Measurements from ENCODE around the gene AGXT2.
A peak's percentile ranks its signal among the peaks of the same experiment; 100 is the strongest.
"Not testable (repeated sequence)": the region's sequence is repeated elsewhere in the genome, so short reads cannot be mapped to it uniquely, and the experiment has no call there.

Gene AGXT2

DNA sequence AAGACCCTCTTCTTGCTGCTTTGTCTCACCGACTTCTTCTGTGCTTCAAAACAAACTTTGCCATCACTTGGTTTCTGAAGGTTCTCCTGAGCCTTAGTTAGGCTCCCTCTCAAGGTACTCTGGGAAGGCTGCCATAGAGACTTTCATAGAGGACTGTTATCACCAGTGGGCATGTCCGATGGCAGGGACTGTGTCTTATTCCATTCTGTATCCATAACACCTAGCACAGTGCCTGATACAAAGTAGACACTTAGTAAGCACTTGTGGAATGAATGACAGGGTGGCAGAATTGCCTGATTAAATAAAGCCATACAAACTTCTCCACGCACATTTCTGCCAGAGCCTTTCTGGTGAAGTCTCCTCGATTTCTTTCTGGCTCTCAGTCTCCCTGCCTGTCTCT lies 32.7 kb downstream of the AGXT2 start:
- no peak for DNase-seq (ENCODE audit: low spot score)
- FAIRE-seq, result no peak

DNA sequence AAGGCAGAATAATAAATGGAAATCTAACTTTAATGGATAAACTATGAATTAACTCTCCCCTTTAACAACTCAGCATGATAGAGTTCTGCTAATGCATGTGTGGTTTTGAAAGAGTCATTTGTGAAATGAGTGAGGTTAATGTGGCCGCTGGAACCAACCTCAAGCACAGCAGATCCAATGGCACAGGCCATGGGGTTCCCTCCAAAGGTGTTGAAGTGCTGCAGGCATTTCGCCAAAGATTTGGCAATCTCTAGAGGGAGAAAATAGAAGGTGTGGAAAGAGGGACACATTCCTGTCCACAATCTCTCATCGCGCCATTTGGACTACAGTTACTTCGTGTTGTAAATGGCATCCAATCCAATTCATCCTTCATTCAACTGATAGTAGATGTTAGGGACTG lies 35.0 kb downstream of the AGXT2 start:
- FAIRE-seq (peak; percentile 76), DNase-seq (ENCODE audit: low spot score) (no peak)

DNA sequence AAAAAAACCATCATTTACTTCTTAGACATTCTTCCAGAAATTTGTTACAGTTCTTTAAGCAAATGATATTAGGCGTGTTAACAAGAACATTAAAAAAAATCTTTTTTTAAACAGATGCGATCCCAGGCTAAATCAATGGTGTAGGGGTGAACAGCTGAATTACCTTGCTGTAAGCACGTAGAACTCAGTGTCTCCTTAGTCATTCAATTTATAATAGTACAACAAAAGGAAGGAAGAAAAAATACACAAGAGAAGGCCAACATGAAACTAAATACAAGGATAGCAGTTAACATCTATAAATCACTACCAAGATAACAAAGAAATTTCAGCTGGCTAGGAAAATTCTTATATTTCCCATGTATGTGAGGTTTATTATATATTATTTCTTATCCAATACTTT lies 35.4 kb downstream of the AGXT2 start:
- FAIRE-seq (no peak), DNase-seq (ENCODE audit: low spot score) (no peak)

DNA sequence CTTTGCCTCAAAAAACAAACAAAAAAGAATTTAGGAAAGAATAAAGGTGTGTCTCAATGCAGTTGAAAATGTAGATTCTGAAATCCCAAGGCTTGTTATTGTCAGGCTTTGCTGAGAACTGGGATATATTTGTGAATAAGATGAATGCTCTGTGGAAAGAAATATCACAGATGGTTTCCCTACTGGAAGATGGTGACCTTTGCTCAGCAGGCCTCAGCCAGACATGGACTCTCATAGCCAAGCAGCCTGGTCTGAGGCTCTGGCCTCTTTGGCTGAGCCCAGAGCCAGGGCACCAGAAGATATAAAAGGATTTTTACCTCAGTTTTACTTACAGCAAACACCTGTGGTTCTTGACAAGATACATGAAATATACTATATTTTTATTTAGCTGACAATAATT lies 37.1 kb downstream of the AGXT2 start:
- DNase-seq (ENCODE audit: low spot score) (no peak), FAIRE-seq (no peak)

DNA sequence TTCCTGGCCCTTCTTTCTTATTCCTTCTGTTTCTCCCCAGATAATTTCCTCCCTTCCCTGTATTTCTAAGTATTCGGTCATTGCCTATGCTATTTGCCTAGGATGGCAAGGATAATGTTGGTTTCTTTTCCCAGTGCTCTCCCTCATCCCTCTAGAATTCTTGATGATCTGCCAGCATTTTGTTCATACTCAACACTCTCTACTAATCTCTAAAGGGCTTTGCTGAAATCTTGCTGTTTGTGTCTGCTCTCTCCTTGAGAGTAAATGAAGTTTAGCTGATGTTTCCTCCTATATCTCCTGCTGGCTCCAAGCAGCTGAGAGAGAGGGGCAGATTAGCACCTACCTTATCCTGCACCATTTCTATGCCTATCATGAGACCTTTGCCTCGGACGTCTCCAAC lies 38.1 kb downstream of the AGXT2 start:
- FAIRE-seq (no peak), DNase-seq (ENCODE audit: low spot score) (no peak)

DNA sequence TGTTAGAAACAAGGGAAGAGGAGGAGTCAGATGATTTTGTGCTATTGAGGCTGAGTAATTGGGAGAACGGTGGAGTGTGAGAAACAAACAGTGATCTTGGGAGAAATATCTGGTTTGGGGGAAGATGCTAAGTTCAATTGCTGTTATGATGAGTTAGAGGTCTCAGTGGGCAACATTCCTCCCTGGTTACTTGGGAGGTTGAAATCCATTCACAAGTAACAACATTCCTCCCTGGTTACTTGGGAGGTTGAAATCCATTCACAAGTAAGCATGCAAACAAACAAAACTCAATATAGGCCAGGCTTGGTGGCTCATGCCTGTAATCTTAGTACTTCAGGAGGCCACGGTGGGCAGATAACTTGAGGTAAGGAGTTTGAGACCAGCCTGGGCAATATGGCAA lies 38.7 kb downstream of the AGXT2 start:
- DNase-seq (ENCODE audit: low spot score) (no peak), FAIRE-seq (no peak)

DNA sequence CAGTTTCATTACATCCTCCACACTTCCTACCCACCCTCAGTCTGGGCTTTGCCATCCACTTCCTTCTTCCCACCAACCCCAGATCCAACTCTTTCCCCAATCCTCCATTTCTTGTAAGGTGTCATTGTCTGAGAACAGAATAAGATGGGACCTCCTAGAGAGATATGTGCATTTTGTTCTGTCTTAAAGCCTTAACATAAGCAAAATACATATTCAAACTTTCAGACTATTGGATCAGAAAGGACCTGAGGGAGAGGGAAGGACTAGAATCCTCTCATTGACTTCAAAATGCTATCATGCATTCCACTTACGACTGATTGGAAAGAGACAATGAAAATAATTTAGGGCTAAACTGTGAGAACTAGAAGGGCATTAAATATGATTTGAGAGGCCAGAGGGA lies 43.0 kb downstream of the AGXT2 start:
- DNase-seq (ENCODE audit: low spot score) (no peak), FAIRE-seq (no peak)

DNA sequence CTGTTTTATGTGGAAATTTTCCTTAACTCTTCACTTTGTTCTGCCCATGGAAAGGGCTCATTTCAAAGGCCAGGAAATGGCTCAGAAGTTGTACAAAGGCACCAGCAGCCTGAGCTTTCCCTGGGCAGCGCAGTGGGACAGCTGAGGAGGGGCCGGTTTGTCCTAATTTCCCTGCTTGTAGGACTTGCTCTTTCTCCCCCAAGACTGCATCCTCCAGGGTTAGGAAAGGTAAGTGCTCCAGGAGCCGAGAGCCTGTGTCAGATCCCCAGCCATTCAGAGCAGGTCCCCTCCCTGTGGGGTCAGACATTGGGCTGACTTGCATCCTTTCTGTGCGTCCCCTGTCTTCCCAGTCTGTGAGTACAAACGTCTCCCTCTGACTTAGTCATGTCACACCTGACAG lies 43.5 kb downstream of the AGXT2 start:
- no peak for DNase-seq (ENCODE audit: low spot score)
- no peak for FAIRE-seq

DNA sequence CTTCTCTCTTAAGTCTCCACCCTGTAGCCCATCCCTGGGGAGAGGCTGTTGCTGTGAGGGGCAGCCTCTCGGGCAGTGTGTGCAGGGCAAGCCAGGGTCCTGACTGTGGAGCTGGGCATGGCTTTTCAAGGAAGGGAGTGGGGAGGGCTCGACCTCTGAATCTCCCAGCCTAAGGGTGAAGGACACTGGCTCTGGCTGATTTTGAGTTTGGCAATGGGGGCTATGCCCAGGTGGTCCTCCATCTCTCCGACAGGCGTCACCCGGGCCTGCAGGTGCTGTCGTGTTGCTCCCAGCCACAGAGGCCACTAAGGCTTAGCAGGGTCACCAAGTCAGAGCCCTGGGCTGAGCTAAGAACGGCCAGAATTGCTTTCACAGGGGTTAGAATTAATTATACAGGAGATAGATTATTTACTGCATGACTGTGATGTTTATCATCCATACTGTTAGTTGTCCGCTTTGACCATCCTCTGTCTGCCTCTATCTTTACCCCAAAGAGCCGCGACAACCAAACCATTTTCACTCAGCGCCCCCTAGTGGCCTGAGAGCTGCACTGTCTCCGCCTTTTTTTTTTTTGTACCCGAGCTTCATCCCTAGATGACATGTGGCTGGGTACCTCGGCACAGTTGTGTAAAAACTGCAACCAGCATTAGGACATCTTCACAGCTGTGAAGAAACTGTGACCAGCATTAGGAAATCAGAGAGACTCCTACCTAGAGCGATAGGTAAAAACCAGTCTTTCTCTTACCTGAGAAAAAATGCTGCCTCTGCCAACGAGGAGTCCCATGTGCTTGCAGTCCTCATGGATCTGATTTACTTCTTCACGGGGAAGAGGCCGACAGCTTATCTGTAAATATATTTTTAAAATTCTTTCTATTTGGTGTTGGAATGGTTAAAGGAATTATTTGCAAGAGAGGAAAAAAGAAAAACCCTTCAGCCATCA lies 44.5 kb downstream of the AGXT2 start:
- FAIRE-seq, result peak; percentile 80
- peak; percentile 59 for DNase-seq (ENCODE audit: low spot score)

DNA sequence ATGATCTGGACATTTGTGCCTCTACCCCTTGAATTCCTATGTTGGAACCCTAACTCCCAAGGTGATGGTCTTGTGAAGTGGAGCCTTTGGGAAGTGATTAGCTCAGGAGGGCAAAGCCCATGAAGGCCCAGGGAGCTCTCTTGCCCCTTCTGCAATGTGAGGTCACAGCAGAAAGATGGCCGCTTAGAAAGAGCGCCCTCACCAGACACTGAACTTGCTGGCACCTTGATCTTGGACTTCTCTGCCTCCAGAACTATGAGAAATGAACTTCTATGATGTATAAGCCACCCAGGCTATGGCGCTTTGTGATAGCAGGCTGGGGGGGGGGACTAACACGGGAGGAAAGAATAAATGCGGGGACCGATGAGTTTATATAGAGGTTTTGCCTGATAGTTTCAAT lies 45.3 kb downstream of the AGXT2 start:
- no peak for DNase-seq (ENCODE audit: low spot score)
- no peak for FAIRE-seq

DNA sequence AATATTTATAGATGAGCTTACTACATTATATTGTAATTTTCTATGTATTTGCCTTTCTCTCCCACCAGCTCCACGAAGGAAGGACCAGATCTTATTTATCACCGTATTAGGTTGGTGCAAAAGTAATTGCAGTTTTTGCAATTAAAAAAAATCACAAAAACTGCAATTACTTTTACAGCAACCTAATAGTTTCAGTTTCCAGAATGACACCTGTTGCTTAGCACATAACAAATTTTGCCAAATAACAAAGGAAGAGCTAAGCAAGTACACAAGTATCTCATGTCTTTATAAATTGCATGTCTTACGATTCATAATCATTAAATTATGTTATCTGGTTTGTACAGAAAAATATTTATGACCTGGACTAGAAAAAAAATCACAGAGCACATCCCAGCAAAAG lies 45.9 kb downstream of the AGXT2 start:
- FAIRE-seq, result no peak

DNA sequence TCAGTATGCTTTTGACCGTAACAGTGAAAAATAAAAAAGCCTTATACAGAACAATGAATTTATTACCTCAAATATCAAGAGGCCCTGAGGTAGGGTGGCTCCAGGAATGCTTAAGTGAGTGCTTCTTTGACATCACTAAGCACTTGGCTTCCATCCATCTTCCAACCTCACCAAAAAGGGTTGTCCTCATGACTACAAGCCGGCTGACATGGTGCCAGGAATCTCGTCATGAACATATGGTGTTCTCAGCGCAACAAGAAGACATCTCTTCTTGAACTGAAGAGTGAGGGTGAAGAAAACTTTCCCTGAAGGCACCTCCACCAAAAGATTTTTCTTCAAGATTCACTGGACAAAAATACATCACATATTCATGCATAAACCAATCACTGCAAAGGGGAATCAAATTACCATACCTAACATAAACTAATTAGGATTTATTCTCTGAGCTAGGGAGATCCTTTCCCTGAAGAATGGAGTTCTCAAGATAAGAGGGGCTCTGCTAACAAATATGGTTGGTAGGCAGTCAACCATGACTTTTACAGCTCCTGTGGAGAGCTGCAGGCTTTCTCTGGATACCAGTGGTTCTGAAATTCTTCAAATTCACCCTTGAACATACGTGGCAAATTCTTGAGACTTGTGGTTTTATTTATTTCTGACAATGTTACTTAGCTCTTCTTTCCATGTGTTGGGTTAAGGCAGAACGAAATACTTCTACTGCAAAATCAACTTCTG lies 49.5 kb downstream of the AGXT2 start:
- DNase-seq (ENCODE audit: low spot score), result peak; percentile 48
- FAIRE-seq, result peak; percentile 87

More for the DNA sequence above, 45.9 kb downstream of the AGXT2 start:
- no peak for DNase-seq (ENCODE audit: low spot score)

DNA sequence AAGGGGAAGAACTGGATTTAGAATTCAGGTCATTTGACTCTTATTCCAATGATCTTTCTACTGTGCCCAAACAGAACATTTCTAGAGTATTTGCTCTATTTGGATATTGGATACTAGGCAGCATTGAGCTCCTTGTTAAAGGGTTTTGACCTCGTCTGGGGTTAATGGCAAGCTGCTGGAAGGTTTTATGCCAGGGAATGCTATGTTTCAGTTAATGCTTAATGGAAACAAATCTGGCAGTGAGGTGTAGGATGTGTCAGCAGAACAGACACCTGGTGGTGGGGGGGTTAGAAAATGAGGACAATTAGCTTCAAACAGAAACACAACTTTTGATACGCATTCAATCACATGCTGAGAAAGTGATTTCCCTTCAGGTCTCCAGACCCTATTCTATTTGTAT lies 51.5 kb downstream of the AGXT2 start:
- peak; percentile 84 for FAIRE-seq

DNA sequence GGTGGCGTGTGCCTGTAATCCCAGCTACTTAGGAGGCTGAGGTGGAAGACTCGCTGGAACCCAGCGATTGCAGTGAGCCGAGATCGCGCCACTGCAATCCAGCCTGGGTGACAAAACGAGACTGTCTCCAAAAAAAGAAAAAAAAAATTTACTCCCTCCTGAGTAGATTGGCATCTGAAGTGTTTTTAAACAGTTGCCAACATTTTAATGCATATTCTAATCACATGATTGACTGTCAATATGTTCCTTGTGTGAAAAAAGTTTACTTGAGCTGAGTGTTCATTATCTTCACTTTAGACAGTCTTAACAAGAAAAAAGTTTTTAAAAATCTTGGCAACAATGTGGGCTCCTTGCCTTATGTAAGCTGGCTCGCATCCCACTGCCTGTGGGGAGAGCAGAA lies 53.8 kb downstream of the AGXT2 start:
- DNase-seq (ENCODE audit: low spot score) (no peak), FAIRE-seq (no peak)

More for the DNA sequence above, 51.5 kb downstream of the AGXT2 start:
- DNase-seq (ENCODE audit: low spot score), result no peak

DNA sequence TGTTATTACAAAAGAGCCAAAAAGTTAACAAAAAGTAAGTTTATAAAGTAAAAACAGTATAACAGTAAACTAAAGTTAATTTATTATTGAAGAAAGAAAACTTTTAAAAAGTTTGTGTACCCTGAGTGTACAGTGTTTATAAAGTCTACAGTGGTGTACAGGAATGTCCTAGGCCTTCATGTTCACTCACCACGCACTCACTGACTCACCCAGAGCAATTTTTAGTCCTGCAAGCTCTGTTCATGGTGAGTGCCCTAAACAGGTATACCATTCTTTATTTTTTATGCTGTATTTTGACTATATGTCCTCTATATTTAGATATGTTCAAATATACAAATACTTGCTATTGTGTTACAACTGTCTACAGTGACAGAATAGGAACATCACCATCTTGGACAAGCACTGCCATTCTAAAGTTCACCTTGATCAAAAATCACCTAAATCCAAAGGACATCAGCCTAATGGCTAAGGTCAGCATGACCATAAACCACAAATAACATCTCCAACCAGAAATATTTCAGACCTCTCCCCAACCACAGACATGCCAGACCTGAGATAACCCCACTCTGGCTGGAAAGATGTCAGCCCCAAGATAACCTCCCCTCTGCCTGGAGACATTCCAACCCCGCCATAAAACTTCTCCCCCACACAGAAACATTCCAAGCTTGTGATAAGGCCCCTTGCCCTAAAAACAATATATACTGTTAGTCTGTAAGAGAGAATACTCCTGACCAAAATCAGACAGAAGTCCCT lies 56.1 kb downstream of the AGXT2 start:
- FAIRE-seq (peak; percentile 97), DNase-seq (ENCODE audit: low spot score) (peak; percentile 88)

DNA sequence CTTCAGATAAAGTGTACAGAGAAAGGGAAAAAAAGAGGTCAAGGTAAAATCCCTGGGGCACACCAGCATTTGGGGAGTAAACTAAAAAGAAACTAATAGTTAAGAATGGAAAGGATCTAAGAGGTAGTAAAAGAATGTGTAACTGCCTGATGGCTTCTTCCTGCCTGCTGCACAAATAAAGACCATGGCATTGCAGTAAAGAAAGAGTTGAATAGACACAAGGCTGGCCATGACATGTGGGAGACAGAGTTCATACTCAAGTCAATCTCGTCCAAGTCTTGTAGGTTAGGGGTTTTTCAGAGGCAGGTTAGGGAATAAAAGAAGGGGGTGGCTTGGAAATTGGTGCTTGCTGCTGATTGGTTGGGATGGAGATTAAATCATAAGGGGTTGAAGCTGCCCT lies 60.8 kb downstream of the AGXT2 start:
- no peak for FAIRE-seq
- no peak for DNase-seq (ENCODE audit: low spot score)

DNA sequence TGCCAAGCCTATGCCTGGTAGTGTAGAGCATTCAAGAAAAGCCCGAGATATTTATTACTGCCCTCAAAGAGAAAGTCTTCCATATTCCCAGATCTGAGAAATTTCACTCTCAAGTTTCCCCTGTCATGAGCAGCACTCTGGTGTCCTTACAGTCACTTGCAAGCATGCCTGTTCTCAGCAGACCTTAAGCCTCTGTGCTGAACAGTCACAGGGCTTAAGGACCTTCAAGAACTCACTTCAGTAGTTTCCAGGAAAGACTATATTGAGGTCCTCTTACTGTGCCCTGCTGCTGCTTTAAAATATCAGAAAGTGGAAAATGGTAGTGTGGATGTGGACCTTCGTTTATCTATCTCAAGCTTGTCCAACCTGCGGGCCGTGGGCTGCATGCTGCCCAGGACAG lies 64.9 kb downstream of the AGXT2 start:
- FAIRE-seq (no peak), DNase-seq (ENCODE audit: low spot score) (no peak)

DNA sequence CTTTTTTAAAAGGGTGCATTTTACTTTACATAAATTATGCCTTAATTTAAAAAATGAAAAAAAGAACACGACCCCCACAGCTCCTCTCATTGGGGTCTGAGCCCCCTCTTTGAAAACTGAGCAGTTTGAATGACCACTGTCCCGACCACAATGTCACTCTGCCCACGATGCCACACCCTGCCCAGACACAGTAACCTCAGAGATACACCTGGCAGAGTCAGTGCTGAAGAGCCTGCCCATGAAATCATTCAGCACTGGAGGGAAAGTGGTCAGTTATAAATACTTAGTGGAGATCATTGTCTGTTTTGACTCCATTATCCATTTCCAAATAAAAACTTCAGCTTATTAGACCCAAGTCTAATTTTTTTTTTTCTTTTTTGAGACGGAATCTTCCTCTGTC lies 69.1 kb downstream of the AGXT2 start:
- no peak for FAIRE-seq
- no peak for DNase-seq (ENCODE audit: low spot score)

DNA sequence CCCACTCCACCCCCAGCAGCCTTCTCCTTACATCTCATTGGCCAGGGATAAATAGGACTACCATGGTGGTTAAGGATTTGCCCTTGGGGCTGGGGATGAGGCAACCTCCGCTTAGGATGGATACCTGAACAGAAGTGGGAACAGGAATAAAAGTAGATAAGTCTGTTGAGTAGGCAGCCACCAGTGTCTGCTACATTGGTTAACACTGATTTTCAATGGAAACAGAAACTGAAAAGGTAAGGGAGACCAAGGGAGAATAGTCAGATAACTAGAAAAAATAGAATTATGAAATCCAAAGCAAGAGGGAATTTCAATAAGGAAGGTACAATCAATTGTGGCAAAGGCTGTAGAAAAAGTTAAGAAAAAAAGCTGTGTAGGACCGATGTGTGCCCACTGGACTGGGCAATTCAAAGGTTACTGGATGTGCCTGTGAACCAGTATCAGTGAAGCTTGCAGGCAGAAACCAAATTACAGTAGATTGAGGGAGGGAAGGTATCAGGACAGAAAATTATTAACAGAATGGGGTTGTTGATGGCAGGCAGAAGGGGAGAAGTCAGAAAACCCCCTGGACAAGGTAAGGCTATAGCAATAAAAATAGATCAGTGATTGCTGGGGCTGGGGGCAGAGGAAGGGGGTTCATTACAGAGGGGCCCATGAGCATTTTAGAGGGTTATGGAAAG lies 69.7 kb downstream of the AGXT2 start:
- DNase-seq (ENCODE audit: low spot score) (no peak), FAIRE-seq (peak; percentile 95)

DNA sequence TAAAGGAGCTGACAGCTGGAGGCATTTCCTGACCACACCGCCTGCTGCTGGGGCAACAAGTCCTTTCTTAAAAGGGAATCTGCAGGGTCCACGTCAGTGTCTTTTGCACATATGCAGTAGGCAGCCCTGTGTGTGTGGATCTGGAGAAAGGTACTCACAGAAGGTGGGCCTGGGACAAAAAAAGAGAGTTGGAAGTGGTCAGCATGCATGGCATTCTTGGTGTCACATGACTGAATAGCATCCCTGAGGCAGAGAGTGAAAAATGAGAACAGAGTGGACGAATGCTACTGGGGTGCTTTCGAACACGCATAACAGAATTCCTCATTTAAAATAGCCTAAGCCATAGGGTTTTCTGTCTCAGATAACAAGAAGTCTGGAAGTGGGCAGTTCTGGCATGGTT lies 71.4 kb downstream of the AGXT2 start:
- DNase-seq (ENCODE audit: low spot score), result no peak
- FAIRE-seq, result no peak

DNA sequence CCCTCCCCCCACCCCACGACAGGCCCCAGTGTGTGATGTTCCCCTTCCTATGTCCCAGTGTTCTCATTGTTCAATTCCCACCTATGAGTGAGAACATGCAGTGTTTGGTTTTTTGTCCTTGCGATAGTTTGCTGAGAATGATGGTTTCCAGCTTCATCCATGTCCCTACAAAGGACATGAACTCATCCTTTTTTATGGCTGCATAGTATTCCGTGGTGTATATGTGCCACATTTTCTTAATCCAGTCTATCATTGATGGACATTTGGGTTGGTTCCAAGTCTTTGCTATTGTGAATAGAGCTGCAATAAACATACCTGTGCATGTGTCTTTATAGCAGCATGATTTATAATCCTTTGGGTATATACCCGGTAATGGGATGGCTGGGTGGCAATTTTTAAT lies 76.1 kb downstream of the AGXT2 start:
- not testable (repeated sequence) for DNase-seq (ENCODE audit: low spot score); FAIRE-seq

Data from RCC 7860 (cell line).